Measurements from ENCODE around the gene P2RY6.

GRCh38 chr11:73280626-73281025 is 8.5 kb downstream of the P2RY6 start:
- TF ChIP-seq, protein P1, sequence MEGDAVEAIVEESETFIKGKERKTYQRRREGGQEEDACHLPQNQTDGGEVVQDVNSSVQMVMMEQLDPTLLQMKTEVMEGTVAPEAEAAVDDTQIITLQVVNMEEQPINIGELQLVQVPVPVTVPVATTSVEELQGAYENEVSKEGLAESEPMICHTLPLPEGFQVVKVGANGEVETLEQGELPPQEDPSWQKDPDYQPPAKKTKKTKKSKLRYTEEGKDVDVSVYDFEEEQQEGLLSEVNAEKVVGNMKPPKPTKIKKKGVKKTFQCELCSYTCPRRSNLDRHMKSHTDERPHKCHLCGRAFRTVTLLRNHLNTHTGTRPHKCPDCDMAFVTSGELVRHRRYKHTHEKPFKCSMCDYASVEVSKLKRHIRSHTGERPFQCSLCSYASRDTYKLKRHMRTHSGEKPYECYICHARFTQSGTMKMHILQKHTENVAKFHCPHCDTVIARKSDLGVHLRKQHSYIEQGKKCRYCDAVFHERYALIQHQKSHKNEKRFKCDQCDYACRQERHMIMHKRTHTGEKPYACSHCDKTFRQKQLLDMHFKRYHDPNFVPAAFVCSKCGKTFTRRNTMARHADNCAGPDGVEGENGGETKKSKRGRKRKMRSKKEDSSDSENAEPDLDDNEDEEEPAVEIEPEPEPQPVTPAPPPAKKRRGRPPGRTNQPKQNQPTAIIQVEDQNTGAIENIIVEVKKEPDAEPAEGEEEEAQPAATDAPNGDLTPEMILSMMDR (IDR thresholded peaks at IDR 0.05), result no peak
- TF ChIP-seq ZFX (IDR thresholded peaks at IDR 0.05; ENCODE audit: borderline replicate concordance), result no peak
